HG03565 (cell line): Measurements from ENCODE around the gene OR9G4.

Experiments
- ATAC-seq: cut with Tn5 transposase; IDR thresholded peaks from one replicate; pipeline ENCODE4 v1.9.1; 2021; ENCODE audit warnings: mild to moderate bottlenecking, moderate library complexity; ENCODE audit not compliant: unreplicated experiment

OR9G4 gene

GRCh38 chr11:56748597-56748996 is at the start of gene OR9G4:
Gene OR9G4 (minus strand): TSS chr11:56748697. CDS start chr11:56743766, 4,931 bp downstream.
- ATAC-seq = no peak

DNA sequence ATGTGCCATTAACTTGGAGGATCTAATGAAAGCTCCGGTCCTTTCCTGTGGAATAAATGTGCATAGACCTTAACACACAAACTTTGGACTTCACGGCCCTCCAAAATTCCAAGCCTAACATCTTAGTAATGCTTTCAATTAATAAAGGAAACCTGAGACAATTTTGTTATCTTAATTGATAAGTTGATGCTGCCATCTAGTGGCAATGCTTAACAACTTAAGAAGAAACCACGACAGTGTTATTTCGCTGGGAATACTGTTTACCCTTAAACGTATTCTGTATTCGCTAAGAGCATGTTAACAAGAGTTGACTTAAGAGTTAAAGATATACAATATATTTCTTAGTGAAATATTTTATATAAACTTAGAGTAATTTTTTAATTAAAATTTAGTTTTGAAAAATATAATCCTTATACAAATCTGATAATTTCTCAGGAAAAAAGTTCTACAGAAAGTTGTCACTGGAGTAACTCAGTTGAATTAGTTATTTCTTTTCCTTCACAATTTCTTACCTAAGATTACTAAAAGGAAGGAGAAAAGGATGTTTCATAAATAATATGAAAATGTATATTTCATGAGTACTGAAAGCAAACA is 35.0 kb upstream of the OR9G4 start:
- ATAC-seq = peak; percentile 34

GRCh38 chr11:56782167-56782847 is 33.8 kb upstream of the OR9G4 start:
- ATAC-seq = peak; percentile 78

- no peak for ATAC-seq
Observed at GRCh38 chr11:56776809-56777208, 28.3 kb upstream of the OR9G4 start.

DNA sequence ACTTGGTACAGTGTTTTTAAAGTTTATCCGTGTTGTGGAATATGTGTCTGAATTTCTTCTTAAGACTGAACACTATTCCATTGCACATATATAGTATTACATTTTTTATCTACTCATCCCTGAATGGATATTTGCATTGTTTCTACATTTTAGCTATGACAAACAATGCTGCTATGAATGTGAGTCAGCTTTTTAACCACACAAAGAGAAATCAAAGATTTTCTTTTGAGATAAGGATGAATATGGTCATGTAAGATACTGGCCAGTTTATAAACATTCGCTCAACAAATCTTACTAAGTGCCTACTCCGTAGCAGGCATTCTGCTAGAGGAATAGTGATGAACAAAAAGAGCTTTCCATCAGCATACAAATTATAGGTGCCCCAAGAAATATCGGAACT is 16.5 kb upstream of the OR9G4 start:
- ATAC-seq = no peak

DNA sequence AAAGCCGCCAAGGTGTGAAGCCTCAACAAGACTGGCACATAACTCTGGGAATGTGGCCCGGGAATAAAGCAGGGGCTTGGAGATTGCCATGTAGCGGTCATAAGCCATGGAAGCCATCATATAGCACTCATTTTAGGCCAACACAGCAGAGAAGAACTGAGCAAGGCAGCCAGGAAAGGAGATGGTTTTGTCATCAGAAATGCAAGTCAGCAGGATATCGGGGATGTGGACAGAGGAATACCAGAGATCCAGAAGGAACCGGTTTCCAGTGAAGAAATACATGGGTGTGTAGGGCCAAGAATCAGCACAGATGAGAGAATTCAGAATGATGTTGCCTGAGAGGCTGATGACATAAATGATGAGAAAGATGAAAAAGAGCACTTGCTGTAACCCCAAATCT is 3.0 kb upstream of the OR9G4 start:
- ATAC-seq = no peak

- ATAC-seq = no peak
Observed at GRCh38 chr11:56750190-56750589, 1.7 kb upstream of the OR9G4 start.

DNA sequence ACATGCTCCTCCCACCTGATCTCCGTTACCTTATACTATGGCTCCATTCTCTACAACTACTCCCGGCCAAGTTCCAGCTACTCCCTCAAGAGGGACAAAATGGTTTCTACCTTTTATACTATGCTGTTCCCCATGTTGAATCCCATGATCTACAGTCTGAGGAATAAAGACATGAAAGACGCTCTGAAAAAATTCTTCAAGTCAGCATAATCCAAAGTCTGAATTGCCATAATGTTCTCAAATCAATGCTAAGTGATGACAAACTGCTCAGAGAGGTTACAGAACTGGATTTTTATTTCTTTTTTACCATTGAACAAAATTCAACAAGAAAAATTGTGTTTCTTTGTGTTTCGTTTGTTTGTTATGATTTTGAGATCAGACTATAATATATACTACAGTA is 7.6 kb downstream of the OR9G4 start:
- ATAC-seq = no peak

GRCh38 chr11:56740107-56740506 is 8.4 kb downstream of the OR9G4 start:
- no peak for ATAC-seq

DNA sequence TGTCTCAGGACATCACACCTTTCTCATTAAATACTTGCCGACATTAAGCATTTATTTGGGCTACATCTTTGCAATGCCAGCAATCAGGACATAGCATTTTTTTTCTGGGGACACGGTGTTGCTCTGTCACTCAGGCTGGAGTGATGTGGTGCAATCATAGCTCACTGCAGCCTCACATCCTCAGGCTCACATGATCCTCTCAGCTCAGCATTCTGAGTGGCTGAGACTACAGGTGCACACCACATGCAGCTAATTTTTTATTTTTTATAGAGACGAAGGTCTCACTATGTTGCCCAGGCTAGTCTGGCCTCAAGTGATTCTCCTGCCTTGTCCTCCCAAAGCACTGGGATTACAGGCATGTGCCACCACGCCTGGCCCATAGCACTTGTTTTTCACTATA is 28.0 kb downstream of the OR9G4 start:
- no peak for ATAC-seq

GRCh38 chr11:56716379-56716854 is 32.1 kb downstream of the OR9G4 start:
- peak; percentile 69 for ATAC-seq

GRCh38 chr11:56714206-56714605 is 34.3 kb downstream of the OR9G4 start:
- no peak for ATAC-seq

DNA sequence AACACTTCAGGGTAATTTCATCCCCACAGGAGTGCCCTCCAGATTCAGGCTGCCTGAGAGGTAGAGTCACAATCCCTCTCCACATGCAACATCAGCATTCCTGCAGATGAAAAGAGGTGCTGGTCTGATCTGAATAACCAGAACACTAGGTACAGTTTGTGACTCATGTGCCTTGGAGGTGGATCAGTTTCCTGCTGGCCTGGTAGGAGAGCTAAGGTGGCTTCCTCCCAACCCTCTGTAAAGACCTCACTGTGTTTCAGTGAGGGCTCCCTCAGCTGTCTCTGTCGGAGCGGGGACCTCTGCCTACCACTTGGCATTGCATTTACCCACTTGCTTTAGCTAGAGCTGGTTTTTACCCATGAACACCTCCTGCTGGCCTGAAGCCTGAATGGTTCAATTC is 42.0 kb downstream of the OR9G4 start:
- ATAC-seq = no peak

GRCh38 chr11:56705784-56706396 is 42.6 kb downstream of the OR9G4 start:
- ATAC-seq = no peak

- no peak for ATAC-seq
Observed at GRCh38 chr11:56700914-56701485, 47.5 kb downstream of the OR9G4 start.

DNA sequence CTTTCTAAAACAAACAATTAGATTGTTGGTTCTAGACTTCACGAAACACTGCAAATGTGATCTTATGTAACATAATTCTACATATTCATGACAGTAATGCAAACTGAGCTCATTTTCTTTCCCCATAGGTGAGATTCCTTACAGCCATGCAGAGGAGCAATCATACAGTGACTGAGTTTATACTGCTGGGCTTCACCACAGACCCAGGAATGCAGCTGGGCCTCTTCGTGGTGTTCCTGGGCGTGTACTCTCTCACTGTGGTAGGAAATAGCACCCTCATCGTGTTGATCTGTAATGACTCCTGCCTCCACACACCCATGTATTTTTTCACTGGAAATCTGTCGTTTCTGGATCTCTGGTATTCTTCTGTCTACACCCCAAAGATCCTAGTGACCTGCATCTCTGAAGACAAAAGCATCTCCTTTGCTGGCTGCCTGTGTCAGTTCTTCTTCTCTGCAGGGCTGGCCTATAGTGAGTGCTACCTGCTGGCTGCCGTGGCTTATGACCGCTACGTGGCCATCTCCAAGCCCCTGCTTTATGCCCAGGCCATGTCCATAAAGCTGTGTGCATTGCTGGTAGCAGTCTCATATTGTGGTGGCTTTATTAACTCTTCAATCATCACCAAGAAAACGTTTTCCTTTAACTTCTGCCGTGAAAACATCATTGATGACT is 48.1 kb downstream of the OR9G4 start:
- no peak for ATAC-seq

DNA sequence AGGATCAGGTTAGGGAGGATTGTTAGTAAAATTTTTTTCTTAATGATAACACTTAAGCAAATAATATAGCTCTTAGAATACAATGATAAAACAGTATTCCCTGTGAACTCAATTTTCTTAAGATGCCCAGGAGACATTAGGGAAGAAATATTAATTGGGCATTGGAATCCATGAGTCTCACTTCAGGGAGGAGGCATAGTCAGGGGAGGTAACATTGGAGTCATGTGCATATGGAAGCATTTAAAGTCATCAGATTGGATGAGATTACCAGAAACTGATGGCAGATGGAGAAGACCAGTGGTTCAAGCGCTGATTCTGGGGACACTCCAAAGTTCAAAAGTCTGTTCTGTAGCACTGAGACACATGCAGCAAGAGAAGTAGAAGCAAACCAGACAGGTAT is 49.7 kb downstream of the OR9G4 start, which contains the start of gene OR9G1:
OR9G1 (plus strand) TSS at position 301 of the 400 bp plus-strand sequence. CDS start 1,293 bp downstream, outside the sequence.
- ATAC-seq = no peak

DNA sequence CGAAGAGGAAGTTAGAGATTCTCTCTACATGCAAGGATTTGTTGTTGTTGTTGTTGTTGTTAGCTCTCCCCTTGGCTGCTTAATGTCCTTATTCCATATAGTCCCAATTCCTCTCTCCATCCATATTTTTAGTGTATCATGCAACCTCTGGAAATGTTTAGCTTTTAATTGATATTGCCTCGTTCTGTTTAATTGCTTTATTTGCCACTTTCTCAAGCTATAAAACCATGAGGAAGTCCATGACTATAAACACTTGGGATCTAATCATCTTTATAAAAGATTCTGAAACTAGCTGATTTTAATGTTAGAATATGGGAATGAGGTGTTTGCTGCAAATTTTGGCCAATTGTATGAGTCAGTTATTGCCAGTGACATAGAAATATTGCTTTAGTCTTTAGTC is 55.1 kb downstream of the OR9G4 start:
- ATAC-seq = no peak
